Mesothelial cell of epicardium (in vitro differentiated cells): ENCODE measurements around the gene EEFSEC. TPM values are rescaled to one million over a fixed set of nuclear protein-coding genes. Genes with fewer than 3 reads are reported as not detected.

Experiments used
- DNase-seq, 2 experiments: peaks; one replicate each; pipeline ENCODE4 v3.0.0; 2021; ENCODE audit warnings: low spot score in 2 of 2; ENCODE audit not compliant: unreplicated experiment in 2 of 2
- H3K27ac Mint-ChIP-seq: 2 replicates; pipeline ENCODE4 v1.8.0; 2021; ENCODE audit warnings: mixed read lengths
- H3K27me3 Mint-ChIP-seq: 2 replicates; pipeline ENCODE4 v1.8.0; 2021; ENCODE audit warnings: low read depth, mixed read lengths
- H3K36me3 Mint-ChIP-seq: 2 replicates; pipeline ENCODE4 v1.8.0; 2021; ENCODE audit warnings: mixed read lengths
- H3K4me1 Mint-ChIP-seq: 2 replicates; pipeline ENCODE4 v1.8.0; 2021; ENCODE audit warnings: mixed read lengths
- H3K4me3 Mint-ChIP-seq: 2 replicates; pipeline ENCODE4 v1.8.0; 2021; ENCODE audit warnings: mild to moderate bottlenecking, moderate library complexity, mixed read lengths
- H3K9me3 Mint-ChIP-seq: 2 replicates; pipeline ENCODE4 v1.8.0; 2021; ENCODE audit warnings: mixed read lengths
- CTCF ChIP-seq: fragments of 200-600 bp; sonication (generic); IDR thresholded peaks from one replicate; pipeline ENCODE4 v1.5.0; 2021; ENCODE audit warnings: antibody characterized with exemption; ENCODE audit not compliant: unreplicated experiment
- total RNA-seq: library from RNA; stranded (reverse); gene quantifications from 3 replicates; pipeline ENCODE4 v1.2.1, GENCODE V29; 2021

The EEFSEC gene
- total RNA-seq, 1 donor from 2014 or later = 19.4 TPM

GRCh38 chr3:128411574-128412064 lies 258.3 kb downstream of the EEFSEC start:
- TF ChIP-seq CTCF = no peak
- no peaks in the 10 kb centered on the region for H3K9me3 Mint-ChIP-seq
- peaks cover 39% of the 10 kb centered on the region for H3K4me1 Mint-ChIP-seq
- H3K27ac Mint-ChIP-seq = no peak overlapping the region
- H3K36me3 Mint-ChIP-seq = peaks cover 3% of the 10 kb centered on the region
- H3K4me3 Mint-ChIP-seq = no peak overlapping the region
- no peak for DNase-seq
- no peaks in the 10 kb centered on the region for H3K27me3 Mint-ChIP-seq

- DNase-seq = no peak
- no peak for TF ChIP-seq CTCF
- no peak overlapping the region for H3K27ac Mint-ChIP-seq
- H3K9me3 Mint-ChIP-seq = no peaks in the 10 kb centered on the region
- peaks cover 3% of the 10 kb centered on the region for H3K36me3 Mint-ChIP-seq
- peaks cover 43% of the 10 kb centered on the region for H3K4me1 Mint-ChIP-seq
- H3K4me3 Mint-ChIP-seq = no peak overlapping the region
- H3K27me3 Mint-ChIP-seq = no peaks in the 10 kb centered on the region
Observed at GRCh38 chr3:128412180-128413002, 259.1 kb downstream of the EEFSEC start.

DNA sequence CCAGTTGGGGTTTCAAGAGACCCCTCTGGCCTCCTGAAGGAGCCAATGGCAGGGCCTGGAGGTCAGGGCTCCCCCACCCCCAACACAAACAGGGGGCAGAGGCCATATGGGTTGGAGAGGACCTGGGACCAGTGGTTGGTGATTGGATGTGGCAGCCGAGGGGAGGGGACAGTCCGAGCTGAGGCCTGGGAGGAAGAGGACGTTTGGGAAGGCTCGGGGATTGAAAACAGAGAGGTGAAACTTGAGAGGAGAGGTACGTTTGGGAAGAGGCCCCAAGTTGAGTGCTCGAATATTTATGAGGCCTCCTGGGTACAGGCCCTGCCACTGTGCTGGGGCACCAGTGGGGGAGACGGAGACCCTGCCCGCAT lies 259.7 kb downstream of the EEFSEC start:
- TF ChIP-seq CTCF = no peak
- no peaks in the 10 kb centered on the region for H3K27me3 Mint-ChIP-seq
- no peak overlapping the region for H3K27ac Mint-ChIP-seq
- no peak for DNase-seq
- peaks cover 3% of the 10 kb centered on the region for H3K36me3 Mint-ChIP-seq
- no peak overlapping the region for H3K4me3 Mint-ChIP-seq
- H3K9me3 Mint-ChIP-seq = no peaks in the 10 kb centered on the region
- peaks cover 43% of the 10 kb centered on the region for H3K4me1 Mint-ChIP-seq

GRCh38 chr3:128413413-128414205 lies 260.3 kb downstream of the EEFSEC start:
- DNase-seq = no peak
- Mint-ChIP-seq H3K36me3 (peaks cover under 1% of the 10 kb centered on the region), H3K9me3 (no peaks in the 10 kb centered on the region), H3K27ac (no peak overlapping the region), H3K4me1 (peaks cover 39% of the 10 kb centered on the region), H3K27me3 (no peaks in the 10 kb centered on the region), H3K4me3 (no peak overlapping the region)
- no peak for TF ChIP-seq CTCF

DNA sequence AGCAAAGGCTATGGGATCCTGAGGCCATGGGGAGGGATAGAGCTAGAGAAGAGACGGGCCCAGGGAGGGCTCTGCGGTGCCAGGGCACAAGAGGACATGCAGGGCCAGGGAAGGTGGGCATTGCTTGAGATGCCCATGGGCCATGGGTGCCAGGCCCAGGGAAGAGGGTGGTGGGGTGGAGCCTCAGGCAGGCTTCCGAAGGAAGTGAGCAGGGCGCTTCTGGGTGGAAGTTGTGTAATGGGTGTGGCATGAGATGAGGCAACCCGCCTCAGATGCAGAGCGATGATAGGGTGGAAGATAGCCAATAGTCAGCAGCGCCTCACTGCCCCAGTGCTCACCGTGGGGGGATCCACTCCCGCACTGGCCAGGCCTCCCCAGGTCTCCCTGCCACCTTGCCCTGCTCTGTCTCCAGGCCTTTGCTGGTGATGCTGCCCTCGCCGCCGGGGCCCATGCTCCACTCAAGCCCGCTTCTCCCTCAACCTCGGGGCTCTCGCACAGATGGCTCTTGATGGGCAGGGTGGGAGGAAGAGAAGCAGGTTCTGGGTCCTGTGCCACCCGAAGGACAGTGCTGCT lies 262.0 kb downstream of the EEFSEC start:
- H3K4me3 Mint-ChIP-seq = no peak overlapping the region
- no peaks in the 10 kb centered on the region for H3K27me3 Mint-ChIP-seq
- DNase-seq = no peak
- H3K36me3 Mint-ChIP-seq = peaks cover 4% of the 10 kb centered on the region
- no peak overlapping the region for H3K27ac Mint-ChIP-seq
- H3K4me1 Mint-ChIP-seq = peaks cover 41% of the 10 kb centered on the region
- TF ChIP-seq CTCF = no peak
- peaks cover 6% of the 10 kb centered on the region for H3K9me3 Mint-ChIP-seq
